GM18519 (cell line): Measurements from ENCODE around the gene TFRC.
"Not testable (repeated sequence)": the region's sequence is repeated elsewhere in the genome, so short reads cannot be mapped to it uniquely, and the experiment has no call there.

Experiments
- ATAC-seq: cut with Tn5 transposase; IDR thresholded peaks from one replicate; pipeline ENCODE4 v1.9.1; 2021; ENCODE audit warnings: mild to moderate bottlenecking, moderate library complexity; ENCODE audit not compliant: unreplicated experiment, low FRiP score

The TFRC gene

DNA sequence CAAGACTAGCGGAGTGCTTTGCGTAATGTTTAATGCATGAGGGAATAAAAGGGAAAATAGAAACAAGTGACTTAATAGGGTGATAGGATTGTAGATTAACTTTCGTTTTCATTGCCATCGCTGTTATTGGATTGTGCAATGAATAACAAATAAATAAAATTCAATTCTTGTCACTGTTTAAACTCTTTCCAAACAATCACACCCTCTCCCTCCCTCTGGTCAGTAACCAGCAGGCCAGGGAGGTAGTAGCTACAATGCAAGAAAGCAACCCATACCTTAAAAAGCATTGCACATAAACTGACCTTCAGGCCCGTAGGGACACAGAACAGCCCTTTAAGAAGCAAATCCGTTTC, 705 bp upstream of the TFRC start:
- ATAC-seq, result no peak

DNA sequence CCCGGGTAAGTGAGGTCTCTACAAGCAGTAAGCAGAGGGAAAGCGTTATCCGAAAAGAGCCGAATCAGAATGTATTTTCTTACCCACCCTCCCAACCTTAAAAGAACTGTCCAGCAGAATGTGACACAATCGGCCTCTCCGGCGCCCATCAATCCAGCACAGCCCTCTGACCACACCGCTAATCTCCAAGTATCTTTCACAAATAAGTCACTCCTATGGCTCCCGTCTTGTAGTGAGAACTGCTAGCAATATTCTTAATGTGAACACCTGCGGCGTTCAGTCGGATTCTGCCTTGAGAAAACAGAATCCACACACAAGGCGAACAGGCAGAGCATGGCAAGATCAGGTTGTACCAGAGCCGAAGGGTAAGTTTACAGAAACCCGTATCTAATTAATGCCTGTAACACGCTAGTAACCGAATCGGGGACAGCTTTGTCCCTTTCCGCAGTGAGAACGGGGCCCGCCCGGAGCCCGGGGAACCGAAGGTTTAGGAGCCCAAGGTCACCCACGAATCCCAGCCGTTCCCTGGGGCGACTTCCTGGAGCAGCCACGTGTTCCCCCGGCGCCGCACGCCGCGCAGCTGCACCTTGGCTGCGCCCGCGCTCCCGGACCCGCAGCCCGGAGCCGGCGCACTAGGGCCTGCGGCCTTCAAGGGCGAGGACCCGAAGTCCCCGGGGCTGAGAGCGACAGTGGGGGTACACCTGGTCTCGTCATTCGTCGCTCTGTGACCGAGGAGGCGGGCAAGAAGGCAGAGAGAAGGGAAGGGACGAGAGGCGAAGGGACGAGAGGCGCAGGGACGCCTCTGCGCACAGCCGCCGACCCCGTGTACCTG, 672 bp downstream of the TFRC start:
- ATAC-seq, result peak; percentile 17

DNA sequence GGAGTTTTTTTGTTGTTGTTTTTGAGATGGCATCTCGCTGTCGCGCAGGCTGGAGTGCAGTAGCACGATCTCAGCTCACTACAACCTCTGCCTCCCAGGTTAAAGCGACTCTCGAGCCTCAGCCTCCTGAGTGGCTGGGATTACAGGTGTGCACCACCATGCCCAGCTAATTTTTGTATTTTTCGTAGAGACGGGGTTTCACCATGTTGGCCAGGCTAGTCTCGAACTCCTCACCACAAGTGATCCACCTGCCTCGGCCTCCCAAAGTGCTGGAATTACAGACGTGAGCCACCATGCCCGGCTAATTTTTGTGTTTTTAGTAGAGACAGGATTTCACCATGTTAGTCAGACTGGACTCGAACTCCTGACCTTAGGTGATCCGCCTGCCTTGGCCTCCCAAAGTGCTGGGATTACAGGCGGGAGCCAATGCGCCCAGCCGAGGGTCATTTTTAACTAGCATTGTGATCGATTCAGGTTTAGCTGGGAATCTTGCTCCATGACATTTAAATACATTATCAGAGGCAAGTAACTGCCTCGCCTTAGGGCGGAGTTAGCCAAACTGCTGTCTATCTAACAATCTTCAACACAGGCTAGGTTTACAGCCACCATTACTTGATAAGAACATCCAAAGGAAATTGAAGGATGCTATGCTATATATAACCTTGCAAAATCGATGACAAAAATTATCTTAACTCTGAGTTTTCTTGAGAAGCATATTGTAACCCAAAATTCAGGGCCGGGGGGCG, 1.6 kb downstream of the TFRC start:
- not testable (repeated sequence) for ATAC-seq

DNA sequence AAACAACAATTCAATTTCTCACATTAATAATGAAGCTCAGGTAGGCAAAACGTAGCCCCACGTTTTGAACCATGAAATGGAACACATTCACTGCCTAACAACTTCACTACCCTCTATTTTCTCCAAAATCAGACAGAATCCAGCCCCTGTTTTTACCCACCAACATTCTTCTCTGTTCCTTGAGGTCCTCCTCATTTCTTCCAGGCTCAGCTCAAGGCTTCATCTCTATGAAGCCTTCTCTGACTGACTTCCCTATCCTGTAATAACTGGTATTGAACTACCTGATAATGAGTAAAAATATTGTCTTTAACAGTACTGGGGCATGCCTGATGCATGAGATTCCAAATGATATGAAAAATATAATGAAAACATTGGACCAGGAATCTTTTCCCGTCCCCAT, 2.2 kb downstream of the TFRC start:
- ATAC-seq, result no peak

DNA sequence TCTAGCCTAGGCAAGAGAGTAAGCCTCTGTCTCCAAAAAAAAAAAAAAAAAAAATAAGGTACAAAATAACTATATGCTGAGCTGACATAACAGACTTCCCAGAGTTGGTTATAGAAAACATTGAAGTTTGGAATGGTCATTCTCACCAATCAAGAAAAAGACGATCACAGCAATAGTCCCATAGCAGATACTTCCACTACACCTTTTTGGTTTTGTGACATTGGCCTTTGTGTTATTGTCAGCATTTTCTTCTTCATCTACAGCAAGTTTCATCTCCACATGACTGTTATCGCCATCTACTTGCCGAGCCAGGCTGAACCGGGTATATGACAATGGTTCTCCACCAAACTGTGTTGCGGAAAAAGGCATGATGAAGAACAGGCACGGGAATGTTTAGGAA, 6.9 kb downstream of the TFRC start:
- no peak for ATAC-seq

DNA sequence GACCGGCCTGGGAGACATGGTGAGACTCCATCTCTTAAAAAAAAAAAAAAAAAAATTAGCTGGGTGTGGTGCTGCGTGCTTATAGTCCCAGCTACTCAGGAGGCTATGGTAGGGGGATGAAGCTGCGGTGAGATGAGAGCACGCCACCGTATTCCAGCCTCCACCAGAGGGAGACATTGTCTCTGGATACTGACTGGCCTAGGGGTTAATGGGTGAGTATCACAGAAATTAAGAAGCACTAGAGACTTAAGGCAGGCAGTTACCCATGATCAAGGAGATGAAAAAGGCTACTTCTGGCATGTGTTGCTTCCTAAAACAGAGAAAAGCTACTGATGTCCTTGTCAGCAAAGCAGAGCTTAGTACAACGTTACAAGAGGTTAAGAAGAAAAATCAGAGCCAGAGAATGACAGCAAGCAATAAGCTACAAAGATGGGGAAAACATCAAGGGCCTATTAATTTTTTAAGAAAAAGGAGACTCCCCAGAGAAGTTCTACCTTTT, 8.6 kb downstream of the TFRC start:
- ATAC-seq, result no peak

DNA sequence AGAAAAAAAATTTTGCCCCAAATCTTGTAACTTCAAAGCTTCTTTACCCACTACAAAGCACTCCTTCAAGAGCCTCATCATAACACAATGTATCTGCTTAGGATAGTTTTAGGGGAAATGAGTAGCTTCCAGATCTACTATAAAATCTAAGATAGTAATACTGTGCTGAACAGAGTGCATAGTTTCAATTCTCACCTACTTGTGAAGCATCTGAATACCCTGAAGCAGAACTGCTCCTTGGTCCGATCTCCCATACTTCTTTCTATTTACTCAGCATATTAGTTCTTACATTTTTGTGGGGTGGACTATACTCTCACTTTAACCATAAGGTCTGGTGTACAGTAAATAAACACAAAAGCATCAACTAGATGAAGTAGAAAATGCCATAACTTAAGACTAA, 9.6 kb downstream of the TFRC start:
- ATAC-seq, result no peak

DNA sequence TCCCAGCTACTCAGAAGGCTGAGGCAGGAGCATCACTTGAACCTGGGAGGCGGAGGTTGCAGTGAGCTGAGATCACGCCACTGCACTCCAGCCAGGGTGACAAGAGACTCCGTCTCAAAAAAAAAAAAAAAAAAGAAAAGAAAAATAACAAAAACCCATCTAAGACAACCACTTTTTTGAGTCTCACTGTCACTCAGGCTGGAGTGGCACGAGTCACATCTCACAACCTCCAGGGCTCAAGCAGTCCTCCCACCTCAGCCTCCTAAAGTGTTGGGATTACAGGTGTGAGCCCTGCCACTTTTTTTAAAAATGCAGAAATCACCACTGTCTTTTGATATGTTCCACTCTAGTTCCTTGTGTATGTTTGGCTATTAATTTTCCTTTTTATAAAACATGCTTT, 13.1 kb downstream of the TFRC start:
- ATAC-seq, result not testable (repeated sequence)

DNA sequence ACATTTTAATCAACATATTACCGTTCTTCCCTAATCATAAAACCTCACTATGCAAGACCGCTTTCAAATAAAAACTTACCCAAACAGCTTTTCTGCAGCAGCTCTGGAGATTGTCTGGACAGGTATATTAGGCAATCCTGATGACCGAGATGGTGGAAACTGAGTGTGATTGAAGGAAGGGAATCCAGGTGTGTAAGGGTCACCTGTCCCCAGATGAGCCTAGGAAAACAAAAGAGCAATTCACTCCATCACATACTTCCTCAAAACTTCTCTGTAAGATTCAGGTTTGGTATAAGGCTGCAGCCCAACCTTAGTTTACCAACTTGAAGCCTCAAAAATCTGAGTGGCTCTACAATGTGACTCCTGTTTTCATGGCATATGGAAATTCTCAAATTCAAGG, 14.5 kb downstream of the TFRC start:
- no peak for ATAC-seq

DNA sequence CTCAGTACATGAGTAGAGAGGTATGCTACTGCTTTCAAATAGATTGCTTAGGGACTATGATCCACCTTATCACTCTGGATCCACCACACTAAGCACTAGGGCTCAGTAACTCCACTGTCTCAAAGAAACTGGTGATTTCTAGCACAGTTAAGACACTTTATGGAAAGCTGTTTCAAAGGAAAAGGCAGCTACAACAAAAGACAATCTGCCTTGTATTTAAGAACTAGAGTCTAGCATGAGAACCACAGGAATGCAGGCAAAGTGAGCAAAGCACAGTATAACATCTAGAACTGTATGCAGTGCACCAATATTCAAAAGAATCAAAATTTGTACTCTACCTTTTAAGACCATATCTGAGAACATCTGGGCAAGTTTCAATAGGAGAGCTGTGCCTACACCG, 17.9 kb downstream of the TFRC start:
- ATAC-seq, result no peak

DNA sequence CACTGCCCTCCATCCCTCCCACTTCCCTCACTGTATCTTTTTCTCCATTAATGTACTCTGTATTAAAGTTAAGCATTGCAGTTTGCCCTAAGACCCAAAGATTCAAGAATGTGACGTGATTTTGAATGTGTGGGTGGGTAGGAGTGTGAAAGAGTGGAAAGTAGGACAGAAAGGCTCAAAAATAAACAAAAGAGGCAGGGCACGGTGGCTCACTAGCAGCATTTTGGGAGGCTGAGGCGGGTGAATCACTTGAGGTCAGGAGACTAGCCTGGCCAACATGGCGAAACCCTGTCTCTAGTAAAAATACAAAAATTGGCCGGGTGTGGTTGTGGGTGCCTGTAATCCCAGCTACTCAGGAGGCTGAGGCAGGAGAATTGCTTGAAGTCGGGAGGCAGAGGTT, 18.4 kb downstream of the TFRC start:
- no peak for ATAC-seq

DNA sequence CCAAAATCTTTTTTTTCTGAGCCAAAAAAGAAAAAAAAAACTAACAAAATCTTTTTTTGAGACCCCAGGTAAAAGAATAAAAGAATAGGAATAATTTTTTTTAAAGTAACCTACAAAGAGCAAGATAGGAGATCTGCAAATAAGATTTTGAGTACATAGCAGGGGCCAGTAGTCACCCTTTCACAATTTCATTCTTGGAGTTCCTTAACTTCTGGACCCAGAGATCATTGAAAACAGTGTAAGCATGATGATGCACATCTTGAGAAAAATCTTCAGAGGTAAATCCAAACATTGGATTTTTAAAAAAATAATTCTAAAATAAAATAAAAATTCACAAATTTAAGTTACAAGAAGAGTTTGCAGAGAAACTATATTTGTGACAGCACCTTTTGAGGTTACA, 18.8 kb downstream of the TFRC start:
- no peak for ATAC-seq

DNA sequence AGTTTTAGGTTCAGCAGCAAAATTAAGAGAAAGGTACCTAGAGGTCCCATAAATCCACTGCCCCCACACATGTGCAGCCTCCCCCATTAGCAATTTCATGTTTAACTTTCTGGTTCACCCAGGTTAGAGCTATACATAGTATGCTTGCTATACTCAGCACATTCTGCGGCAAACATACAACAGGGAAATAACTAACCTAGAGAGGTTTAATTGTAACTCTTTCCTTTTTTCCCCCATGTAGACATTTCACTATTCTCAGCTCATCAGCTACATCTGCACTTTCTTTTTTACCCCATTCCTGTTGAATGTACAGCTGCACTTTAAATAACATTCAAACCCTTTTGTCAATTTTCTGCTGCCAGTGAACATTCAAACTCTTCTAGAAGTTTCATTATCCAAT, 21.1 kb downstream of the TFRC start:
- no peak for ATAC-seq

DNA sequence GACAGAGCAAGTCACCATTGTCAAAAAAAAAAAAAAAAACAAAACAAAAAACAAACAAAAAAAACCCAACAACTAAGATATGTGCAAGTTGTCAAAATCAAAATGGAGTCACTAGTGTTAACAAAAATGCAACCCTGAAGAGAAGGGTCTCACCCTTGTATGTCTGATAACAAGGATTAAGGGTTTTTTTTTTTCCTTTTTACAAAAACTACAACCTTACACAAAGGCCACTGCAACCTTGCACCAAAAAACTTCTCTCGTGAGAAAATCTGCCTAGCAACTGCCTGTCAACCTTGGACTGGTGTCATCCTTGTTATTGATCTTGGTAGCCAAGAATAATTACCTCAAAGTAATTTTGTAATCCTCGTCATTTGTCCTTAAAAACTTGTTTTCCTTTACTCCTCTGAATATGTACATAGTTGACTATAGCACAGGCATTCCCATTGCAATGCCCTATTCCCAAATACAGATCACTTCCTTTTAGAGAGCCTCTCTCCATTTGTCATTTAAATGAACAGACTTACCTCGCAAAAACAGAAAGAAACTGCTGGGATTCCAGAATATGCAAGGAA, 24.0 kb downstream of the TFRC start:
- no peak for ATAC-seq

DNA sequence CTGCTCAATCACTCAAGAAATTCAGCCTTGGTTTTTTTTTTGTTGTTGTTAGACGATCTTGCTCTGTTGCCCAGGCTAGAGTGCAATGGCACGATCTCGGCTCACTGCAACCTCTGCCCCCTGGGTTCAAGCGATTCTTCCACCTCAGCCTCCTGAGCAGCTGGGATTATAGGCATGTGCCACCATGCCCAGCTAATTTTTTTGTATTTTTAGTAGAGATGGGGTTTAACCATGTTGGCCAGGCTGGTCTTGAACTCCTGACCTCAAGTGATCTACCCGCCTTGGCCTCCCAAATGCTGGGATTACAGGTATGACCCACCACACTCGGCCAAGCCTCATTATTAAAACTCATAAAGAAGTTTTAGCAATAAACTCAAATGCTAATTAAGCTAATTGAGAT, 25.5 kb downstream of the TFRC start:
- not testable (repeated sequence) for ATAC-seq

DNA sequence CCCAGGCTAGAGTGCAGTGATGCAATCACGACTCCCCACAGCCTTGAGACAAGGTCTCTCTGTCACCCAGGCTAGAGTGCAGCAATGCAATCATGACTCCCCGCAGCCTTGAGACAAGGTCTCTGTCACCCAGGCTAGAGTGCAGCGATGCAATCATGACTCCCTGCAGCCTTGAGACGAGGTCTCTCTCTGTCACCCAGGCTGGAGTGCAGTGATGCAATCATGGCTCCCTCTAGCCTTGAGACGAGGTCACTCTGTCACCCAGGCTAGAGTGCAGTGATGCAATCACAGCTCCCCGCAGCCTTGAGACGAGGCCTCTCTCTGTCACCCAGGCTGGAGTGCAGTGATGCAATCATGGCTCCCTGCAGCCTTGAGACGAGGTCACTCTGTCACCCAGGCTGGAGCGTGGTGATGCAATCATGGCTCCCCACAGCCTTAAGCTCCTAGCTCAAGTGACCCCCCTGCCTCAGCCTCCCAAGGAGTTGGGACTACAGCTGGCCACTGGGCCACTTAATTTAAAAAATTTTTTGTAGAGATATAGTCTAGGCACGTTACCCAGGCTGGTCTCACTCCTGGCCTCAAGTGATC, 26.1 kb downstream of the TFRC start:
- no peak for ATAC-seq

DNA sequence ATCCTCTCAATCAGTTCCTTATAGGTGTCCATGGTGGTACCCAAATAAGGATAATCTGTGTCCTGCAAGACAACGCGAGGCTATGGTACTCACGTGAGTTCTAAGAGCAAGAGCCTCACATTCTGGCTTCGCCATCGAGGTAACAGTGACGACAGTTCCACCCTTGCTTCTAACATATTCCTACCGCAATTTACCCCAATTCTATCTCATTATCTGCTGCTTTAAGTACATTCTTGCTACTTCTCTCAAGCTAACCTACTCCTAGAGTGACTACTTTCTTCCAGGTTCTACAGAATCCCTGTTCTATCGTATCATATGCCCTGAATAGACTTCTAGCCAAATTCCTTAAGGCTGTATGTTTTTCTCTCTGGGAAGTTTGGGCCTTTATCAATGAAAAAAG, 26.6 kb downstream of the TFRC start:
- no peak for ATAC-seq

DNA sequence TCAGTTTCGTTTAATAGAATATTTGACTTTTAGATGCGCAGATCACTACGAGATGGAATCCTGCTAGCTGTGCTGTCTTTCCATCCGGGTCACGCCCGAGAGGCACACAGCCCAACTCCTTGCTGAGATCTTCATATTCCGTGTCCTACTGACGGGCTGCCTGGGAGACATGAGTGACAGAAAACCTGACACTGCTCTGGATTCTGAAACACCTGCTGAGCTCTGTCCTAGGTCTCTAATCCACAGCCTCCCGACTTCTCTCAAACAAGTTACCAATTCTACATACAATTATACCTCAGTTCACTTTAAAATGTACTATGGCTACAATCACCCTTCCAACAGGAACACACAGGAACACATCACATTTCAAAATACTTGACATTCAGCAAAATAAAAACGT, 27.2 kb downstream of the TFRC start:
- ATAC-seq, result no peak

DNA sequence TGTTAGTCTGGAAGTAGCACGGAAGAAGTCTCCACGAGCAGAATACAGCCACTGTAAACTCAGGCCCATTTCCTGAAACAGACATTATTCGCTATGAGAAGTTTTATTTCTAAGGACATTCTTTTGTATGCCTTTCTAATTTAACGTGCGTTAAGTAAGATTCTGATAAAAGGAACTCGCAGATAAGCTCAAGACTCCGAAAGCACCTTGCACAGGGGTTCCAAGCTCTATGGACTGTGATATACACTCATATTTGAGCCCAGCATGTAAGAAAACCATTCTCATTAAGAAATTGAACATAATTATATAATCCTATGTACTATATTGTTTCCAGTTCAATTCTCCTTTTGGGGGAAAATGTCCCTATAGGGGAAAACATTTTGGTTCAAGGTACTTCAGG, 28.4 kb downstream of the TFRC start:
- no peak for ATAC-seq

DNA sequence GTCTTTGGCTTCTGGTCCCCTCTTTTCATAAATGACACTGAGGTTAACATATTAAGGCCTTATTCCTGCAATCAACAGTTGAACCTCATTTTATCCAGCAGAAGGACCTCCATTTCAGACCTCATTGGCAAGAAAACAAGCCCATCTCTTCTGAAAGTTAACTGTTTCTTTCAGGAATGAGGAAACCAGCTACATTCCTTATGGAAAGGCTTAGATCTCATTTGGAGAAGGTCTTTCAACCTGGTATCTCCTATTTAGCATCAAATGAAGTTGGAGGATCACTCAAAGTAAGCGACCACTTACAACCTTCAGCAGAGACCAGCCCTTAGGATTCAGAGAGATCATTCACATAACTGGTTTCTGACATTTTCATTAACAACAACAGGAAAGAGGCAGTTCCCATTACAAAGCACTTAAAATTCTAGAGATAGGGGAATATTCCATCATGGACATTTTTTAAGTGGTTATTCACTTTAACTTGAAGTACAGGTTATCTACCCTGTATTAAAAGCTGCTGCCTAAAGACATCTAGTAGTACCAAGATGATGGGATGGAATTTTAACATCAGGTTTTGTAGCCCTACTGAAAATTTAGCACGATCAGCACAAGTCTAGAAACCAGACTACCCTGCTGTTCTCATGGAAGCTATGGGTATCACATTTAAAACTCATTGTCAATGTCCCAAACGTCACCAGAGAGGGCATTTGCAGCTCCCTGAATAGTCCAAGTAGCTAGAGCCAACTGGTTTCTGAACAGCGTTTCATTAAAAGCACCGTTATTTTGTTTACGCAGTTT, 30.4 kb downstream of the TFRC start:
- no peak for ATAC-seq
